SU-DHL-6 (cell line): ENCODE measurements around the gene ZBTB7A.

Experiments used
- CTCF ChIP-seq: fragments of 200-600 bp; sonication (generic); IDR thresholded peaks from one replicate; pipeline ENCODE4 v1.5.1; 2017; ENCODE audit warnings: antibody characterized with exemption, mild to moderate bottlenecking, low read length, moderate library complexity; ENCODE audit not compliant: insufficient read depth, poor library complexity, severe bottlenecking
- EZH2phosphoT487 ChIP-seq: fragments of 200-600 bp; sonication (generic), shearing (Covaris generic); conservative IDR thresholded peaks from 2 replicates; pipeline ENCODE4 v1.6.1; 2018; ENCODE audit warnings: mild to moderate bottlenecking, antibody characterized with exemption, low read length, moderate library complexity, mixed read lengths

GRCh38 chr19:4030552-4030951 is 36.1 kb downstream of the ZBTB7A start:
- TF ChIP-seq CTCF, result no peak
- TF ChIP-seq EZH2phosphoT487, result no peak
